GM10266 (cell line): Measurements from ENCODE around the gene METAP1.
A peak's percentile ranks its signal among the peaks of the same experiment; 100 is the strongest.
"Not testable (repeated sequence)": the region's sequence is repeated elsewhere in the genome, so short reads cannot be mapped to it uniquely, and the experiment has no call there.

Source experiments
- DNase-seq: peaks from one replicate; pipeline ENCODE4 v3.0.0; 2012; ENCODE audit errors: extremely low spot score
- TF ChIP-seq, protein P1 (sequence below): IDR thresholded peaks from 2 replicates; pipeline ENCODE4 v1.5.1; 2012; ENCODE audit warnings: mild to moderate bottlenecking, low read depth; ENCODE audit not compliant: control insufficient read depth, insufficient read depth; ENCODE audit errors: missing control alignments

Gene METAP1

DNA sequence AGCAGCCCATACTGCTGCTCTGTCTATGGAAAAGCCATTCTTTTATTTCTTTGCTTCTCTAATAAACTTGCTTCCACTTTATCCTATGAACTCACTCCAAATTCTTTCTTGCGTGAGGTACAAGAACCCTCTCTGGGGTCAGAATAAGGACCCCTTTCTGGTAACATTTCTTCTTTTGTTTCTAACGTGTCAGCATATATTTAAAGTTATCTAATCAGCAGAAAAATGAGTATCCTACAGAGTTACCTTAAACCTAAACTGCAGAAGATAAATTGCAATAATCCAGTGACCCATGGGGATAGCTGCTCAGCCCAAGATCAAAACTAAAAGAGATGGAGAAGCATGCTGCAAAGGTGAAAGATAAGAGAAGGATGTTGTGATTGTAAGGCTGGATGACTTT lies 89.1 kb downstream of the METAP1 start:
- TF ChIP-seq, protein P1, sequence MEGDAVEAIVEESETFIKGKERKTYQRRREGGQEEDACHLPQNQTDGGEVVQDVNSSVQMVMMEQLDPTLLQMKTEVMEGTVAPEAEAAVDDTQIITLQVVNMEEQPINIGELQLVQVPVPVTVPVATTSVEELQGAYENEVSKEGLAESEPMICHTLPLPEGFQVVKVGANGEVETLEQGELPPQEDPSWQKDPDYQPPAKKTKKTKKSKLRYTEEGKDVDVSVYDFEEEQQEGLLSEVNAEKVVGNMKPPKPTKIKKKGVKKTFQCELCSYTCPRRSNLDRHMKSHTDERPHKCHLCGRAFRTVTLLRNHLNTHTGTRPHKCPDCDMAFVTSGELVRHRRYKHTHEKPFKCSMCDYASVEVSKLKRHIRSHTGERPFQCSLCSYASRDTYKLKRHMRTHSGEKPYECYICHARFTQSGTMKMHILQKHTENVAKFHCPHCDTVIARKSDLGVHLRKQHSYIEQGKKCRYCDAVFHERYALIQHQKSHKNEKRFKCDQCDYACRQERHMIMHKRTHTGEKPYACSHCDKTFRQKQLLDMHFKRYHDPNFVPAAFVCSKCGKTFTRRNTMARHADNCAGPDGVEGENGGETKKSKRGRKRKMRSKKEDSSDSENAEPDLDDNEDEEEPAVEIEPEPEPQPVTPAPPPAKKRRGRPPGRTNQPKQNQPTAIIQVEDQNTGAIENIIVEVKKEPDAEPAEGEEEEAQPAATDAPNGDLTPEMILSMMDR, result no peak
- DNase-seq, result no peak

DNA sequence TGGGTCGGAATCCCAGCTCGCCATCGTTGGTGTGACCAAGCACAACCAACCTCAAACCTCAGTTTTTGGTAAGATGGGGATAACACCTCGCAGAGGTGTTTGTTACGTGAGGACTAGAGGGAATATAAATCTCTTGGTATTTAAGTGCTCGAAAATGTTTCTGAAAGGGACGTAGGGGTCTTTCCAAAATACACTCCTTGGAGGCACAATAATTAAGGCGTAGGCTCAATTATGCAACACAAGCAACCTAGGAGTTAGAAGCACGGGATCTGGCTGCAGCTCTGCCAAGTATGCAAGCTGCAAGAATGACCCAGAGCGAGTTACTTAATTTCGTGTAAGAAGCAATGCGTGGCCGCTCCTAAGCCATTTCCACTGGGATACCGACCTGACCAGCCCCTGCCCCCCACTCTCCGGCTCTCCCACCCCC lies 92.5 kb downstream of the METAP1 start:
- TF ChIP-seq, protein P1, result no peak
- DNase-seq, result peak; percentile 39

GRCh38 chr4:99088481-99089365 lies 93.2 kb downstream of the METAP1 start, which contains the start of gene ADH5:
ADH5 (minus strand) TSS chr4:99088788; CDS start chr4:99088700, 88 bp downstream.
- peak; percentile 89 for DNase-seq
- TF ChIP-seq, protein P1, result no peak

- TF ChIP-seq, protein P1, result no peak
Measured at GRCh38 chr4:99090481-99091215, 95.1 kb downstream of the METAP1 start.

DNA sequence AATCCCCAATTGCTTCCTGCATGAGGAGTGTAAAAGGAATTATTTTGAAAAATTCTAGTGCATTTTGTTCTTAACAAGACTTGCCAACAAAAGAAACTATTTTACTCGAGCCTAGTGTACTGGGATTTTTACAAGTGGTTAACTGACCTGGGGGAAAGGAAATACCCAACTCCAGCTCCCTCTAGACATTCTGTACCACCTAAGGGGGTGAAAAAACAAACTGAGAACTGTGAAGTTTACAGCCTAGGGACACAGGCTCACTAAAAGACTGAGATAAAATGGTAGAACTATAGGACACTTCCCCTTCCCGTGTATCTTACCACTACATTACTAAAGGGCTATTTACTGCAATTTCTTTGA lies 95.7 kb downstream of the METAP1 start:
- TF ChIP-seq, protein P1, result no peak
- no peak for DNase-seq

More at GRCh38 chr4:99090481-99091215, 95.1 kb downstream of the METAP1 start:
- DNase-seq, result no peak

DNA sequence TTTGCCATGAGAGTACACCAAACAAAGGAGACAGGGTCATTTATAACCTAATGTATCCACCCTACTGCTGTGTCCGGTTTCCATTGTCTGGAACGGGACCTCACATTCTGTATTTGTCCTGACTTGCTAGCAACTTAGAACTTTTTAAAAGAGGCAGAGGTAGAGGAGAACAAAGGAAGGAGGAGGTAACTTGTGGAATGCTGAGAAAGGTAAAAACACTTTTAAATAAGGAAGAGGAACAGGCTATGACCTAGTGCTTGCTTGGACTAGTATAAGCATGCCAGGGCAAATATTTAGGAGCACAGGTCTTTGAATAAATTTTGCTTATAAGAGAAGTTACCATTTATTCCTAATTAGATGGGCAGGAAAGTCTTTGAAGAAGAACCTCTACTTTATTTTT lies 96.3 kb downstream of the METAP1 start:
- not testable (repeated sequence) for DNase-seq

GRCh38 chr4:99099311-99099710 lies 103.8 kb downstream of the METAP1 start:
- TF ChIP-seq, protein P1, result no peak

DNA sequence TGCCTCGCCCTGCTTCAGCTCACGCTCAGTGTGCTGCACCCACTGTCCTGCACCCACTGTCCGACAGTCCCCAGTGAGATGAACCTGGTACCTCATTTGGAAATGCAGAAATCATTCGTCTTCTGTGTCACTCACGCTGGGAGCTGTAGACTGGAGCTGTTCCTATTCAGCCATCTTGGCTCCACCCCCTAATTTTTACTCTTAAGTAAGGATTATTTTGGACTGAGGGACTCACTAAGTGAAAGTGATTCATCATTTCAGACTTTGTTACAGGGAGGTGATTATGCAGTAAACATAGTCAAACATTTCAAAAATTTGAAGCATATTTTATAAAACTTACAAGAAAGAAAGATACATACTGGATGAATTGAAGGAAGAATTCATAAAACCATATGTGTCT lies 104.3 kb downstream of the METAP1 start:
- not testable (repeated sequence) for DNase-seq

More at GRCh38 chr4:99099311-99099710, 103.8 kb downstream of the METAP1 start:
- DNase-seq, result no peak
